Spleen (tissue), 7 donors: ENCODE results near the gene ERBB4.

Source experiments
- POLR2A ChIP-seq, 3 donors: fragments of 450-650 bp; IDR thresholded peaks; one replicate each; pipeline ENCODE4 v1.5.1; 2017; ENCODE audit warnings: antibody characterized with exemption in 3 of 3, mild to moderate bottlenecking in 1 of 3
- POLR2AphosphoS5 ChIP-seq, 3 donors: sonication (generic); formaldehyde crosslinking; IDR thresholded peaks; one replicate each; pipeline ENCODE4 v1.5.1; 2017; ENCODE audit warnings: antibody characterized with exemption in 3 of 3
- TF ChIP-seq, protein P1 (sequence below), 11 experiments: fragments of 200-600 bp in 7 of 11; fragments of 450-650 bp in 4 of 11; sonication (generic) in 4 of 11; IDR thresholded peaks in 8 of 11; conservative IDR thresholded peaks in 3 of 11; 1 replicate in 7 of 11; 2 replicates in 4 of 11; pipeline versions ENCODE4 v1.4.0 to v1.8.0; 2016 to 2021; ENCODE audit warnings: antibody characterized with exemption in 11 of 11, inconsistent platforms in 4 of 11, mild to moderate bottlenecking in 1 of 11
- donor health status: DM: no; HTN: no; CAD: no; lungs with moderate emphysema.
- donor health status: DM: no; HTN: no; CAD: no.
- donor health status: DM: no; HTN: no; CAD: no.

DNA sequence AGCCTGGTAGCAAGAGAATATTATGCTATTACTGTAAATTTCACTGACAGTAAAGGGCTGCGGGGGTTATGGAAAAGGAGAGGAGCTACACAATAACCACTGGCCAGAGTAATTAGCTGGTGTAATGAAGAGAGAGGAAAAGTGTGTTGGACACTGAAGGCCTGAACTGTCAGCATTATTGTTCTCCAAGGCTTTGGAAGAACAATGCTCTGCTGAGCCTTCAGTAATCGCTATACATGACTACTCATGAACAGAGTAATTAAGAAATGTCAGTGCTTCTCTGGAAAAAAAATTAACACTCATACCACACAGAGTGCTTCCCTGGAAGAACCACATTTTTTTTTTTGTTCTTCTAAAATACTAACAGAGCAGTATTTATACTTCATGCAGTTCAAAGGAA lies 1050.9 kb downstream of the ERBB4 start:
- TF ChIP-seq POLR2A (IDR thresholded peaks at IDR 0.05) (no peak), POLR2AphosphoS5 (IDR thresholded peaks at IDR 0.05) (no peak)
- TF ChIP-seq, protein P1, sequence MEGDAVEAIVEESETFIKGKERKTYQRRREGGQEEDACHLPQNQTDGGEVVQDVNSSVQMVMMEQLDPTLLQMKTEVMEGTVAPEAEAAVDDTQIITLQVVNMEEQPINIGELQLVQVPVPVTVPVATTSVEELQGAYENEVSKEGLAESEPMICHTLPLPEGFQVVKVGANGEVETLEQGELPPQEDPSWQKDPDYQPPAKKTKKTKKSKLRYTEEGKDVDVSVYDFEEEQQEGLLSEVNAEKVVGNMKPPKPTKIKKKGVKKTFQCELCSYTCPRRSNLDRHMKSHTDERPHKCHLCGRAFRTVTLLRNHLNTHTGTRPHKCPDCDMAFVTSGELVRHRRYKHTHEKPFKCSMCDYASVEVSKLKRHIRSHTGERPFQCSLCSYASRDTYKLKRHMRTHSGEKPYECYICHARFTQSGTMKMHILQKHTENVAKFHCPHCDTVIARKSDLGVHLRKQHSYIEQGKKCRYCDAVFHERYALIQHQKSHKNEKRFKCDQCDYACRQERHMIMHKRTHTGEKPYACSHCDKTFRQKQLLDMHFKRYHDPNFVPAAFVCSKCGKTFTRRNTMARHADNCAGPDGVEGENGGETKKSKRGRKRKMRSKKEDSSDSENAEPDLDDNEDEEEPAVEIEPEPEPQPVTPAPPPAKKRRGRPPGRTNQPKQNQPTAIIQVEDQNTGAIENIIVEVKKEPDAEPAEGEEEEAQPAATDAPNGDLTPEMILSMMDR (IDR thresholded peaks at IDR 0.05 in 8 of 11, conservative IDR thresholded peaks at IDR 0.05 in 3 of 11): no peak
